H9 (cell line): Measurements from ENCODE around the gene ATN1. TPM values are rescaled to one million over a fixed set of nuclear protein-coding genes. Genes with fewer than 3 reads are reported as not detected.

Experiments
- DNase-seq: peaks from one replicate; pipeline ENCODE4 v3.0.0-alpha.2; 2017
- H2AFZ ChIP-seq: one replicate; pipeline ENCODE4 v1.6.1; 2013; ENCODE audit warnings: mild to moderate bottlenecking, low read length, control low read depth, moderate library complexity
- H2AK5ac ChIP-seq: 2 replicates; pipeline ENCODE4 v1.6.1; 2013; ENCODE audit warnings: low read length, control low read depth, mixed read lengths; ENCODE audit not compliant: insufficient read length
- H2BK120ac ChIP-seq: one replicate; pipeline ENCODE4 v1.6.1; 2013; ENCODE audit warnings: low read depth, mild to moderate bottlenecking, low read length, control low read depth, inconsistent platforms; ENCODE audit not compliant: poor library complexity, severe bottlenecking
- H2BK12ac ChIP-seq: 2 replicates; pipeline ENCODE4 v1.6.1; 2013; ENCODE audit warnings: low read length, control low read depth, mixed read lengths, low read depth; ENCODE audit not compliant: insufficient read length
- H2BK15ac ChIP-seq: 2 replicates; pipeline ENCODE4 v1.6.1; 2013; ENCODE audit warnings: low read depth, low read length, control low read depth
- H2BK20ac ChIP-seq: one replicate; pipeline ENCODE4 v1.6.1; 2013; ENCODE audit warnings: low read depth, mild to moderate bottlenecking, low read length, control low read depth, inconsistent platforms; ENCODE audit not compliant: poor library complexity, severe bottlenecking
- H2BK5ac ChIP-seq: 2 replicates; pipeline ENCODE4 v1.6.1; 2013; ENCODE audit warnings: low read length, control low read depth, mixed read lengths; ENCODE audit not compliant: insufficient read length
- H3K14ac ChIP-seq: 2 replicates; pipeline ENCODE4 v1.6.1; 2013; ENCODE audit warnings: low read length, control low read depth; ENCODE audit not compliant: insufficient read depth
- H3K18ac ChIP-seq: 2 replicates; pipeline ENCODE4 v1.6.1; 2013; ENCODE audit warnings: low read depth, mild to moderate bottlenecking, mixed read lengths, low read length, control low read depth; ENCODE audit not compliant: insufficient read length
- H3K23ac ChIP-seq: 2 replicates; pipeline ENCODE4 v1.6.1; 2013; ENCODE audit warnings: low read length, control low read depth, mixed read lengths, low read depth; ENCODE audit not compliant: insufficient read length
- H3K23me2 ChIP-seq: 2 replicates; pipeline ENCODE4 v1.6.1; 2013; ENCODE audit warnings: low read depth, mild to moderate bottlenecking, mixed read lengths, low read length, control low read depth; ENCODE audit not compliant: insufficient read length, poor library complexity, severe bottlenecking
- H3K27ac ChIP-seq: 2 replicates; pipeline ENCODE4 v1.5.1; 2013; ENCODE audit warnings: low read length, control low read depth, mixed read lengths, low read depth; ENCODE audit not compliant: insufficient read length
- H3K27me3 ChIP-seq: 2 replicates; pipeline ENCODE4 v1.6.1; 2013; ENCODE audit warnings: low read length, control low read depth, inconsistent platforms; ENCODE audit not compliant: insufficient read depth
- H3K4ac ChIP-seq: 2 replicates; pipeline ENCODE4 v1.6.1; 2013; ENCODE audit warnings: low read depth, mild to moderate bottlenecking, control low read depth, inconsistent platforms, low read length, moderate library complexity
- H3K4me1 ChIP-seq: 2 replicates; pipeline ENCODE4 v1.6.1; 2013; ENCODE audit warnings: low read length, control low read depth, inconsistent platforms; ENCODE audit not compliant: insufficient read depth
- H3K4me2 ChIP-seq: 2 replicates; pipeline ENCODE4 v1.6.1; 2013; ENCODE audit warnings: low read length, control low read depth, mixed read lengths; ENCODE audit not compliant: insufficient read length, insufficient read depth
- H3K56ac ChIP-seq: 2 replicates; pipeline ENCODE4 v1.6.1; 2013; ENCODE audit warnings: low read depth, mild to moderate bottlenecking, mixed read lengths, low read length, control low read depth; ENCODE audit not compliant: insufficient read length
- H3K79me1 ChIP-seq: 2 replicates; pipeline ENCODE4 v1.6.1; 2013; ENCODE audit warnings: low read depth, mild to moderate bottlenecking, moderate library complexity, low read length, control low read depth, inconsistent platforms; ENCODE audit not compliant: insufficient read depth, poor library complexity, severe bottlenecking
- H3K79me2 ChIP-seq: 2 replicates; pipeline ENCODE4 v1.6.1; 2013; ENCODE audit warnings: low read length, control low read depth, inconsistent platforms; ENCODE audit not compliant: insufficient read depth
- H3K9ac ChIP-seq: 2 replicates; pipeline ENCODE4 v1.6.1; 2013; ENCODE audit warnings: low read length, control low read depth, mixed read lengths; ENCODE audit not compliant: insufficient read length; ENCODE audit errors: extremely low read depth
- H3K9me3 ChIP-seq: one replicate; pipeline ENCODE4 v1.6.1; 2013; ENCODE audit warnings: low read depth, low read length, inconsistent platforms; ENCODE audit not compliant: control insufficient read depth
- H3T11ph ChIP-seq: one replicate; pipeline ENCODE4 v1.6.1; 2013; ENCODE audit warnings: mild to moderate bottlenecking, low read length, control low read depth, inconsistent platforms
- H4K20me1 ChIP-seq: one replicate; pipeline ENCODE4 v1.6.1; 2013; ENCODE audit not compliant: control insufficient read depth, insufficient read length, insufficient read depth
- H4K5ac ChIP-seq: 2 replicates; pipeline ENCODE4 v1.6.1; 2013; ENCODE audit warnings: low read depth, mild to moderate bottlenecking, mixed read lengths, low read length, control low read depth; ENCODE audit not compliant: insufficient read length
- H4K8ac ChIP-seq: replicated peaks from 2 replicates; pipeline ENCODE4 v1.6.1; 2013; ENCODE audit warnings: low read length, control low read depth, mixed read lengths, low read depth; ENCODE audit not compliant: insufficient read length
- H4K91ac ChIP-seq: 2 replicates; pipeline ENCODE4 v1.6.1; 2013; ENCODE audit warnings: low read depth, mild to moderate bottlenecking, moderate library complexity, mixed read lengths, low read length, control low read depth; ENCODE audit not compliant: insufficient read length
- H3K27ac Mint-ChIP-seq, 3 experiments: 2 replicates in 2 of 3; 3 replicates in 1 of 3; pipeline ENCODE4 v1.8.0; 2020 to 2021; ENCODE audit warnings: mixed read lengths in 3 of 3, mild to moderate bottlenecking in 1 of 3, moderate library complexity in 1 of 3
- H3K27me3 Mint-ChIP-seq: 2 replicates; pipeline ENCODE4 v1.8.0; 2021; ENCODE audit warnings: low read depth, mild to moderate bottlenecking, moderate library complexity, mixed read lengths
- H3K36me3 Mint-ChIP-seq, 3 experiments: 2 replicates in 2 of 3; 3 replicates in 1 of 3; pipeline ENCODE4 v1.8.0; 2020 to 2021; ENCODE audit warnings: low read depth in 3 of 3, mixed read lengths in 3 of 3; ENCODE audit not compliant: insufficient read depth in 1 of 3
- H3K4me1 Mint-ChIP-seq, 2 experiments: 2 replicates each; pipeline ENCODE4 v1.8.0; 2020; ENCODE audit warnings: mixed read lengths in 2 of 2
- H3K4me3 Mint-ChIP-seq, 2 experiments: 2 replicates in 1 of 2; 3 replicates in 1 of 2; pipeline ENCODE4 v1.8.0; 2020 to 2021; ENCODE audit warnings: mild to moderate bottlenecking in 2 of 2, mixed read lengths in 2 of 2, moderate library complexity in 1 of 2
- H3K9me3 Mint-ChIP-seq, 2 experiments: 2 replicates in 1 of 2; 3 replicates in 1 of 2; pipeline ENCODE4 v1.8.0; 2020; ENCODE audit warnings: mild to moderate bottlenecking in 2 of 2, mixed read lengths in 2 of 2, moderate library complexity in 1 of 2
- CTCF ChIP-seq: fragments of 200-600 bp; sonication (generic); conservative IDR thresholded peaks from 3 replicates; pipeline ENCODE4 v1.8.0; 2021; ENCODE audit warnings: antibody characterized with exemption, mild to moderate bottlenecking
- WGBS: extraction: QIAGEN DNeasy Blood & Tissue Kit; methylation state at CpG from one replicate; pipeline ENCODE4 v1.1.7; 2013; ENCODE audit warnings: missing lambda C conversion rate, low lambda C conversion rate, mixed read lengths; ENCODE audit not compliant: insufficient read length; ENCODE audit errors: extremely low coverage; 5-methylcytosine and 5-hydroxymethylcytosine counted together
- total RNA-seq: library from RNA; stranded (reverse); gene quantifications from 2 replicates; pipeline ENCODE4 v1.2.1, GENCODE V29; 2021

The ATN1 gene
- total RNA-seq, 1 experiment from 2014 or later = 103 TPM

GRCh38 chr12:6953442-6954315 lies 25.9 kb downstream of the ATN1 start:
- no peak overlapping the region for H3K23ac ChIP-seq
- Mint-ChIP-seq H3K27ac (peak overlapping the region; percentile 37 to 81 (median 40); a peak in 3 of 7 replicates), H3K9me3 (no peaks in the 10 kb centered on the region), H3K27me3 (no peaks in the 10 kb centered on the region; the same call in 1 of the 2 replicates), H3K36me3 (peaks cover 0 to 6% (median 0%) of the 10 kb centered on the region in 3 experiments; a peak in 4 of 7 replicates), H3K4me3 (no peak overlapping the region; a peak in 1 of 5 replicates), H3K4me1 (peaks cover 14 to 26% of the 10 kb centered on the region in 2 experiments)
- H2AFZ ChIP-seq = no peak overlapping the region
- no peak overlapping the region for H3K9ac ChIP-seq
- H3T11ph ChIP-seq = no peak overlapping the region
- no peaks in the 10 kb centered on the region for H3K9me3 ChIP-seq
- H3K79me1 ChIP-seq = no peaks in the 10 kb centered on the region
- no peak overlapping the region for H2BK12ac ChIP-seq
- no peaks in the 10 kb centered on the region for H3K27me3 ChIP-seq
- no peak for DNase-seq
- H3K79me2 ChIP-seq = no peaks in the 10 kb centered on the region
- H2AK5ac ChIP-seq = no peak overlapping the region
- no peak overlapping the region for H2BK120ac ChIP-seq
- H3K4me2 ChIP-seq = no peak overlapping the region
- no peak overlapping the region for H2BK20ac ChIP-seq
- H3K23me2 ChIP-seq = no peaks in the 10 kb centered on the region
- no peak overlapping the region for H3K18ac ChIP-seq
- H4K8ac ChIP-seq = no peak overlapping the region
- no peak for TF ChIP-seq CTCF
- no peak overlapping the region for H3K27ac ChIP-seq
- H4K5ac ChIP-seq = no peak overlapping the region
- H2BK15ac ChIP-seq = no peak overlapping the region
- no CpG with 5 or more reads among the region's 24 CpGs for whole genome bisulfite sequencing
- H2BK5ac ChIP-seq = no peak overlapping the region
- H3K4ac ChIP-seq = no peak overlapping the region
- no peak overlapping the region for H3K56ac ChIP-seq
- no peak overlapping the region for H4K91ac ChIP-seq
- peaks cover 2% of the 10 kb centered on the region; the same call in 1 of the 2 replicates for H3K4me1 ChIP-seq
- peaks cover 2% of the 10 kb centered on the region for H4K20me1 ChIP-seq
- H3K14ac ChIP-seq = no peak overlapping the region
